ENCODE results near the gene QRICH2.
A peak's percentile ranks its signal among the peaks of the same experiment; 100 is the strongest.

QRICH2 gene

GRCh38 chr17:76262732-76263344 is 45.2 kb downstream of the QRICH2 start:
- no peaks in the 10 kb centered on the region for H3K27me3 ChIP-seq (ENCODE audit: insufficient read depth, low read length, poor library complexity)
- H2AFZ ChIP-seq (ENCODE audit: low read depth, low read length), result no peak overlapping the region
- peak overlapping the region; percentile 32 for H3K27ac ChIP-seq (ENCODE audit: low read length)
- H3K4me1 ChIP-seq (ENCODE audit: insufficient read depth, low read length), result peaks cover 34% of the 10 kb centered on the region
- DNase-seq (no peak), ATAC-seq (ENCODE audit: insufficient read depth, low read depth) (no peak)
- H3K4me3 ChIP-seq (ENCODE audit: low read depth in 1 of 2, low read length in 2 of 2), result no peak overlapping the region
- TF ChIP-seq EZH2 (IDR thresholded peaks at IDR 0.05; ENCODE audit: borderline replicate concordance, low read depth, low read length, severe bottlenecking), result no peak
- TF ChIP-seq CTCF (IDR thresholded peaks at IDR 0.05; ENCODE audit: borderline replicate concordance, extremely low read depth, low read length, poor library complexity, severe bottlenecking), result no peak
- no peaks in the 10 kb centered on the region for H3K9me3 ChIP-seq (ENCODE audit: insufficient read depth, low read length, severe bottlenecking)
- H3K79me2 ChIP-seq (ENCODE audit: insufficient read depth, low read length), result peaks cover 26% of the 10 kb centered on the region
- H3K4me2 ChIP-seq (ENCODE audit: insufficient read depth, low read length), result no peak overlapping the region
- peaks cover 23% of the 10 kb centered on the region for H3K36me3 ChIP-seq (ENCODE audit: insufficient read depth, low read length)
- H3K9ac ChIP-seq (ENCODE audit: low read depth, low read length), result no peak overlapping the region
- peaks cover 16% of the 10 kb centered on the region for H4K20me1 ChIP-seq (ENCODE audit: insufficient read depth, low read length)

- Histone ChIP-seq H3K27ac (ENCODE audit: low read length) (no peak overlapping the region), H3K9ac (ENCODE audit: low read depth, low read length) (0 out of 2 replicates have a peak overlapping the region, but pooled peaks have one; percentile 3), H3K79me2 (ENCODE audit: insufficient read depth, low read length) (peaks cover 14% of the 10 kb centered on the region), H2AFZ (ENCODE audit: low read depth, low read length) (peak overlapping the region; percentile 36; the same call in 1 of the 2 replicates), H4K20me1 (ENCODE audit: insufficient read depth, low read length) (peaks cover 5% of the 10 kb centered on the region), H3K4me3 (ENCODE audit: low read depth in 1 of 2, low read length in 2 of 2) (no peak overlapping the region), H3K9me3 (ENCODE audit: insufficient read depth, low read length, severe bottlenecking) (no peaks in the 10 kb centered on the region), H3K27me3 (ENCODE audit: insufficient read depth, low read length, poor library complexity) (no peaks in the 10 kb centered on the region), H3K36me3 (ENCODE audit: insufficient read depth, low read length) (peaks cover 11% of the 10 kb centered on the region), H3K4me2 (ENCODE audit: insufficient read depth, low read length) (no peak overlapping the region), H3K4me1 (ENCODE audit: insufficient read depth, low read length) (peaks cover 24% of the 10 kb centered on the region)
- ATAC-seq (ENCODE audit: insufficient read depth, low read depth) (no peak), DNase-seq (no peak)
- TF ChIP-seq CTCF (IDR thresholded peaks at IDR 0.05; ENCODE audit: borderline replicate concordance, extremely low read depth, low read length, poor library complexity, severe bottlenecking) (no peak), EZH2 (IDR thresholded peaks at IDR 0.05; ENCODE audit: borderline replicate concordance, low read depth, low read length, severe bottlenecking) (no peak)
Observed at GRCh38 chr17:76261421-76262215, 46.5 kb downstream of the QRICH2 start.

DNA sequence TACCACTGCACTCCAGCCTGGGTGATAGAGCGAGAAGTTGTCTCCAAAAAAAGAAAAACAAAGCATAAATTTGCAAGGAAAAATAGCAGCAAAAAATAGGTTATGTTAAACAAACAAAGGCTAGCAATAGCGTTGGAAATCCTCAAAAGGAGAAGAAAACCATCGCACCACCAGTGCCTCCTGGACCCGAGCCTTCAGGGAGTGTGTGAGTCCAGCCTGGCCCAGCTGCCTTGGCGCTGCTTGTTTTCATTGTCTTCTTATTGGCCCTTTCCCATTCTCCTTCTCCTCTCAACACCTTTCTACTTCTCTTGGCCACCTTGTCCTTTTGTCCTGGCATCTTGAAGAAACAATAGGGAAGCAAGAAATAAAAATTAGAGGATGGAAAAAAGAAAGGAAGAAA is 47.4 kb downstream of the QRICH2 start:
- Histone ChIP-seq H3K27ac (ENCODE audit: low read length) (no peak overlapping the region), H3K4me2 (ENCODE audit: insufficient read depth, low read length) (no peak overlapping the region), H3K27me3 (ENCODE audit: insufficient read depth, low read length, poor library complexity) (no peaks in the 10 kb centered on the region), H2AFZ (ENCODE audit: low read depth, low read length) (no peak overlapping the region), H3K9ac (ENCODE audit: low read depth, low read length) (no peak overlapping the region), H3K9me3 (ENCODE audit: insufficient read depth, low read length, severe bottlenecking) (no peaks in the 10 kb centered on the region), H3K79me2 (ENCODE audit: insufficient read depth, low read length) (peaks cover 4% of the 10 kb centered on the region), H3K4me1 (ENCODE audit: insufficient read depth, low read length) (peaks cover 26% of the 10 kb centered on the region), H3K4me3 (ENCODE audit: low read depth in 1 of 2, low read length in 2 of 2) (no peak overlapping the region), H4K20me1 (ENCODE audit: insufficient read depth, low read length) (no peaks in the 10 kb centered on the region), H3K36me3 (ENCODE audit: insufficient read depth, low read length) (peaks cover 1% of the 10 kb centered on the region; the same call in 1 of the 2 replicates)
- no peak for ATAC-seq (ENCODE audit: insufficient read depth, low read depth)
- DNase-seq, result no peak
- TF ChIP-seq CTCF (IDR thresholded peaks at IDR 0.05; ENCODE audit: borderline replicate concordance, extremely low read depth, low read length, poor library complexity, severe bottlenecking), result no peak
- TF ChIP-seq EZH2 (IDR thresholded peaks at IDR 0.05; ENCODE audit: borderline replicate concordance, low read depth, low read length, severe bottlenecking), result no peak
